Activated naive CD8-positive, alpha-beta T cell treated with anti-CD3 and anti-CD28 coated beads, Interleukin-2, amount 10 ng/mL, durations not matched to agents 7 days and 5 days (primary cell): ENCODE data around the gene CLOCK. TPM values are rescaled to one million over a fixed set of nuclear protein-coding genes. Genes with fewer than 3 reads are reported as not detected.
"Not testable (repeated sequence)": the region's sequence is repeated elsewhere in the genome, so short reads cannot be mapped to it uniquely, and the experiment has no call there.

ENCODE experiments used
- ATAC-seq: fragments of 150-1000 bp; cut with Tn5 transposase; one replicate; pipeline ENCODE4 v1.10.0; 2021; ENCODE audit warnings: low read depth, moderate library complexity
- POLR2A ChIA-PET: fragments of 350-600 bp; sonication (Branson Sonifier 250); formaldehyde crosslinking; loops from one replicate; lab custom pipeline; 2021; ENCODE audit warnings: antibody characterized with exemption; lab: Charles Lee
- DNase-seq: peaks from one replicate; pipeline ENCODE4 v3.0.0; 2021
- H3K27ac Mint-ChIP-seq: one replicate; pipeline ENCODE4 v1.8.0; 2022; ENCODE audit warnings: mild to moderate bottlenecking, mixed read lengths
- H3K27me3 Mint-ChIP-seq: one replicate; pipeline ENCODE4 v1.8.0; 2022; ENCODE audit warnings: mild to moderate bottlenecking, moderate library complexity, mixed read lengths
- H3K36me3 Mint-ChIP-seq: one replicate; pipeline ENCODE4 v1.8.0; 2021; ENCODE audit warnings: mild to moderate bottlenecking, mixed read lengths
- H3K4me1 Mint-ChIP-seq: one replicate; pipeline ENCODE4 v1.8.0; 2021; ENCODE audit warnings: mixed read lengths
- H3K4me3 Mint-ChIP-seq: one replicate; pipeline ENCODE4 v1.8.0; 2022; ENCODE audit warnings: mild to moderate bottlenecking, moderate library complexity, mixed read lengths
- H3K9me3 Mint-ChIP-seq: one replicate; pipeline ENCODE4 v1.8.0; 2021; ENCODE audit warnings: mixed read lengths
- total RNA-seq, 2 experiments: library from RNA; stranded (reverse); gene quantifications; one replicate each; pipeline ENCODE4 v1.2.3, GENCODE V29; 2021

CLOCK gene
- total RNA-seq, 2 experiments from 2014 or later, result 8.5 to 9.1 TPM

DNA sequence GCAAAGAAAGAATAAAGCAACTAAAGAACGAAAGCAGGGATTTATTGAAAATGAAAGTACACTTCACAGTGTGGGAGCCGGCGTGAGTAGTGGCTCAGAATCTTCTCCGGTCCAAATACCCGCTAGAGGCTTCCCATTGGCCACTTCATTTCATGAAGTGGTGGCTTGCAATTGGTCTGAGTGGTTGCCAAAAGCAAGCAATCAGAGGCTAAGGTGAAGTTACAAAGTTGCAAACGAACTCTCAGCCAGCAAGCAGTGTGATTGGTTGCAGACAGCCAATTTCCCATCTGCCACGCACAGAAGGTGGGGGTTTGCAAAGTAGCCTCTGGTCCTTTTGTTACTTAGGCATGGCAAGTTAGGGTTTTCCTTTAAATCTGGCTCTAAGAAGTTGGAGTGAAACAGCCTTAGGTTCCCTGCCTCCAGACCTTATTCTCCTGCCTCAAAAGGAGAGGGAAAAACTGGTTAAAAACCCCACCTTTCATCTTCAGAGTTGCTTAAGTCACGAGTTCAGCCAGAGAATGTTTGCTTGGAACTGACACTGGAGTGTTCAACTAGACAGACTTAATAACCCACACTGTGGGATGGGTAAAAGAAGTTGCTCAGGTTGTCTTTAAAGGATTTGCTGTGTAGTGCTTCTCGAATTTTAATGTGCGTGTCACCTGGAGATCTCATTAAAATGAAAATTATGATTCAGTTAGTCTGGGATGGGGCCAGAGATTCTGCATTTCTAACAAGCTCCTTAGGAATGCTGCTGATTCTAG, 6.9 kb upstream of the CLOCK start:
- Mint-ChIP-seq H3K27ac (no peak overlapping the region), H3K4me1 (peaks cover 10% of the 10 kb centered on the region), H3K36me3 (no peaks in the 10 kb centered on the region), H3K9me3 (peaks cover 3% of the 10 kb centered on the region), H3K4me3 (peak overlapping the region; percentile 22), H3K27me3 (peaks cover 15% of the 10 kb centered on the region)
- POLR2A ChIA-PET, result no interaction called here
- DNase-seq (no peak), ATAC-seq (peak; percentile 34)

DNA sequence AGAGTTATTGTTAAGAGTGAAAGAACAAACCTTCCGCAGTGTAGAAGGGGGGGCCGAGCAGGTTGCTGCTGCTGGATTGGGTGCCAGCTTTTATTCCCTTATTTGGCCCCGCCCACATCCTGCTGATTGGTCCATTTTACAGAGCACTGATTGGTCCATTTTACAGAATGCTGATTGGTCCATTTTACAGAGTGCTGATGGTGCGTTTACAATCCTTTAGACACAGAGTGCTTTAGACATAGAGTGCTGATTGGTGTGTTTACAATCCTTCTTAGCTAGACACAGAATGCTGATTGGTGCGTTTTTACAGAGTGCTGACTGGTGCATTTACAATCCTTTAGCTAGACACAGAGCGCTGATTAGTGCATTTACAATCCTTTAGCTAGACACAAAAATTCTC, 5.3 kb upstream of the CLOCK start:
- H3K27ac Mint-ChIP-seq, ATAC-seq, DNase-seq, H3K9me3 Mint-ChIP-seq, POLR2A ChIA-PET, H3K36me3 Mint-ChIP-seq, H3K4me3 Mint-ChIP-seq: not testable (repeated sequence)
- Mint-ChIP-seq H3K27me3 (peaks cover 15% of the 10 kb centered on the region), H3K4me1 (peaks cover 19% of the 10 kb centered on the region)

- ATAC-seq (no peak), DNase-seq (no peak)
- H3K27ac Mint-ChIP-seq, result no peak overlapping the region
- H3K9me3 Mint-ChIP-seq, result no peaks in the 10 kb centered on the region
- peaks cover 12% of the 10 kb centered on the region for H3K27me3 Mint-ChIP-seq
- H3K4me1 Mint-ChIP-seq, result peaks cover 22% of the 10 kb centered on the region
- POLR2A ChIA-PET, result no interaction called here
- no peak overlapping the region for H3K4me3 Mint-ChIP-seq
- no peaks in the 10 kb centered on the region for H3K36me3 Mint-ChIP-seq
These were observed 3.2 kb upstream of the CLOCK start for GRCh38 chr4:55549888-55550287.

DNA sequence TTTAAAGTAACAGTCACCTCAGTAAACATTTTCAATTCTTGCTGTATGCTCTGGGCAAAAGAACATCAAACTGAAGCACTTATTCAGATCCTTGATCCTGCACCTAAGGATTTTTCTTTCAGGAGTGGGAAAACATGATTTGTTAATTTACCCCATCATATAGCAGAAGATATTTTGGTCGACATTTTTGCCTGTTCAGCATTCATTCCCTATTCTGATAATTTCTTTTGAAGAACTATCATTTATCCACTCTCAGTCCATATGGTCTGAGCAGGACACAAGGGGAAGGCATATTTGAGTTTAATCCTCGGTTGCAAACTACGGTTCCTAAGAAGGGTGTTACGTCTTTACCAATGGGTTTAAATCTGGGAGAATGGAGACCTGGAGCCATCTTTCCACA, 1.2 kb upstream of the CLOCK start:
- Mint-ChIP-seq H3K4me1 (peaks cover 33% of the 10 kb centered on the region), H3K36me3 (no peaks in the 10 kb centered on the region), H3K9me3 (no peaks in the 10 kb centered on the region), H3K27me3 (peaks cover 4% of the 10 kb centered on the region), H3K4me3 (peak overlapping the region; percentile 90), H3K27ac (no peak overlapping the region)
- ATAC-seq (no peak), DNase-seq (no peak)
- POLR2A ChIA-PET, result no interaction called here

DNA sequence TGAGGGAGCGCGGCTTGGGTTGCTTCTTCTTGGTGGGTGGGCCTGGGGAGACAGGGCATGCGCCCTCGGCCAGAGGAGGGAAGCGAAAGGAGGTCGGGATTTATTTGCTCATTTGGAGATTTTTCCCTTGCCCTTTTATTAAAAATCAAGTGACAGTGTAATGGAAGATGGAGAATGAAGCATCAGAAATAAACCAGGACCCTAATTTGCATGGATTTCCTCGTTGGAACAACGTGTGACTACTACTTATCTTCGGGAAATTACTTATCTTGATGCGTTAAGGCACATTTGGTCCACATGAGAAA, 709 bp upstream of the CLOCK start:
- POLR2A ChIA-PET, result interaction anchor here (0.9 kb wide), 1 partner anchor 157 kb away, joined by 4 read pairs; no protein-coding TSS in a partner anchor
- Mint-ChIP-seq H3K36me3 (no peaks in the 10 kb centered on the region), H3K9me3 (no peaks in the 10 kb centered on the region), H3K4me1 (peaks cover 33% of the 10 kb centered on the region), H3K4me3 (peak overlapping the region; percentile 90), H3K27me3 (peaks cover 4% of the 10 kb centered on the region), H3K27ac (peak overlapping the region; percentile 85)
- ATAC-seq, result no peak
- DNase-seq, result no peak

- POLR2A ChIA-PET, result interaction anchor here (1.0 to 1.4 kb wide), 6 partner anchors 12 to 1360 kb away, joined by 3 to 10 read pairs (median 4); partner anchors contain the start of genes CEP135, SRD5A3 and TMEM165
- H3K27ac Mint-ChIP-seq, result peak overlapping the region; percentile 85
- no peak for DNase-seq
- no peaks in the 10 kb centered on the region for H3K9me3 Mint-ChIP-seq
- H3K27me3 Mint-ChIP-seq, result peaks cover 4% of the 10 kb centered on the region
- H3K4me1 Mint-ChIP-seq, result peaks cover 33% of the 10 kb centered on the region
- no peaks in the 10 kb centered on the region for H3K36me3 Mint-ChIP-seq
- ATAC-seq, result peak; percentile 67
- peak overlapping the region; percentile 90 for H3K4me3 Mint-ChIP-seq
These were observed 278 bp downstream of the CLOCK start for GRCh38 chr4:55546506-55546755.

DNA sequence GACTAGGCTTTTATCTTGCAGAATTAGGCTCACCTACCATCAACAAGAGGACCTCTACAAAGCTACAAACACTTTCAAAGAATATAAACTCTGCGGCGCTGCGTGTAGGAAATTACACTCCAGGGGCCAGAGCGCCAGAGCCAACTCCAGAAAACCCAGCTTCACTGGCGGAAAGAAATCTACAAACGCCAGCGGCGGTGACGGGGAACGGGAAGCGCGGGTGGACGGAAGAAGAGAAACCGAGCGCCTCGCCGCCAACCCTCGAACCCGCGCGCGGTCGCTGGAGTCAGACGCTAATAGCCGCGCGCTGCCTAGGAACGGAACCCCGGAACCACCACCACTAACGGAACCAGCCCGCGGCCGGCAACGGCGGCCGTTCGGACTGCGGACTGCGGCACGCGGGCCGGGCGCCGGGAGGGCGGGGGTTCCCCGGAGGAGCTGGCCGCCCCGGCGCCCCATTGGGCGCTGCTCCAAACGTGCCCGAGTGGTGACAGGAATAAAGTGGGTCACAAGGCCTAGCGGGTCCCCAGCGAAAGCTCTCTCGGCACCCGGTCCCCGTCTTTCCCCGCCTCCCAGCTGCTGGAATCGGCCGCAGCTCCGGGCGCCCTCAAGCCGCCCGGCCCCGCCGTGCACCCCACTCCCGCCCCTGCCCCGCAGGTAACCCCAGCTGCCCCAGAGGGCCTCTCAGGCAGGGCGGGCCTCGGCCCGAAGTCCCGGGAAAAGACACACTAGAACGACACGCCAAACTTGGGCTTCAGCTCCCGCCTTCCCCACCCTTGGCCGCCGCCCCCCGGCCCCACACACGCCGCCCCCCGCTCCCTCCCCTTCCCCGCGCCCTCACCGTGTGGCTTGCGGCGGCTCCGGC, 836 bp downstream of the CLOCK start:
- H3K4me1 Mint-ChIP-seq, result peaks cover 33% of the 10 kb centered on the region

DNA sequence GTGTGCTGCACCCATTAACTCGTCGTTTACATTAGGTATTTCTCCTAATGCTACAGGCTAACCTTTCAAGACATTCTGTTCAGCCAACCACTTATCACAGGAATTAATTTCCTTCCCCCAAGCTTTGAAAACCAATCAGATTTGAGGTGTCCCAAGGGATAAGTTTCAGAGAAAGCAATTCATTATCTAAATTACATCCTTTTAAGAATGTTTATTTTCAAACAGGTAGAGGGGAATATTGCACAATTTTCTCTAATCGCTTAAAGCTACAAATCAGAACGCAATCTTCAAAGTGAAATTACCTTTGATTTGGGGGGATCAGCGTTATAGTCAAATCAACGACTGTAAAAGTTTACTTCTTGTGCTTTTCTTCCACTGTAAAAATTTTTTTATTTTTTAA, 1.6 kb downstream of the CLOCK start:
- DNase-seq, result no peak
- peaks cover 4% of the 10 kb centered on the region for H3K27me3 Mint-ChIP-seq
- H3K9me3 Mint-ChIP-seq, result no peaks in the 10 kb centered on the region
- H3K4me1 Mint-ChIP-seq, result peaks cover 32% of the 10 kb centered on the region
- H3K4me3 Mint-ChIP-seq, result peak overlapping the region; percentile 89
- no peak overlapping the region for H3K27ac Mint-ChIP-seq
- POLR2A ChIA-PET, result interaction anchor here (0.5 to 1.4 kb wide), 6 partner anchors 133 to 1362 kb away, joined by 3 to 10 read pairs (median 3); partner anchors contain the start of genes SRD5A3 and TMEM165
- no peak for ATAC-seq
- H3K36me3 Mint-ChIP-seq, result peaks cover 1% of the 10 kb centered on the region

More for the DNA sequence above, 836 bp downstream of the CLOCK start:
- Mint-ChIP-seq H3K4me3 (peak overlapping the region; percentile 90), H3K27ac (peak overlapping the region; percentile 79), H3K36me3 (no peaks in the 10 kb centered on the region), H3K9me3 (no peaks in the 10 kb centered on the region), H3K27me3 (peaks cover 4% of the 10 kb centered on the region)
- POLR2A ChIA-PET, result interaction anchor here (0.5 to 1.4 kb wide), 9 partner anchors 11 to 1361 kb away, joined by 3 to 10 read pairs (median 3); partner anchors contain the start of genes CEP135, SRD5A3 and TMEM165
- peak; percentile 53 for ATAC-seq
- peak; percentile 75 for DNase-seq

GRCh38 chr4:55543858-55544257, 2.9 kb downstream of the CLOCK start:
- peaks cover 28% of the 10 kb centered on the region for H3K4me1 Mint-ChIP-seq
- POLR2A ChIA-PET, result no interaction called here
- peaks cover 1% of the 10 kb centered on the region for H3K36me3 Mint-ChIP-seq
- no peak for DNase-seq
- no peak for ATAC-seq
- no peaks in the 10 kb centered on the region for H3K27me3 Mint-ChIP-seq
- H3K27ac Mint-ChIP-seq, result no peak overlapping the region
- H3K9me3 Mint-ChIP-seq, result no peaks in the 10 kb centered on the region
- no peak overlapping the region for H3K4me3 Mint-ChIP-seq

DNA sequence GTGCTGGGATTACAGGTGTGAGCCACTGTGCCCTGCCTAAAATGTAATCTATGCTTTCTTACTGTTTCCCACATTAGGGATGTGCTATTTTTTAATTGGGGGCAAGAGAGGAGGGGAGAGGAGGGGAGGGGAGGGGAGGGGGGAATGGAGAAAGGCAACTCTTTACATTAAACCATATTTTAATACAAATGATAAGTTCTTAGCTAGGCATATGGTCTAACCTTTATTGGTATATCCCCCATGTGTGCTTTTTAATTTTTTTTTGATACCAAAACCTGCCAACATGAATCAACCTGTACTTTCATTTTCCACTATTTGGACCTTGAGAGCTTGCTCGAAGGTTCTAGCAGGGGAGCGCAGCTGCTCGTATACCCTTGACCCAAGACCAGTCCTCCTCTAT, 6.4 kb downstream of the CLOCK start:
- no peak overlapping the region for H3K4me3 Mint-ChIP-seq

DNA sequence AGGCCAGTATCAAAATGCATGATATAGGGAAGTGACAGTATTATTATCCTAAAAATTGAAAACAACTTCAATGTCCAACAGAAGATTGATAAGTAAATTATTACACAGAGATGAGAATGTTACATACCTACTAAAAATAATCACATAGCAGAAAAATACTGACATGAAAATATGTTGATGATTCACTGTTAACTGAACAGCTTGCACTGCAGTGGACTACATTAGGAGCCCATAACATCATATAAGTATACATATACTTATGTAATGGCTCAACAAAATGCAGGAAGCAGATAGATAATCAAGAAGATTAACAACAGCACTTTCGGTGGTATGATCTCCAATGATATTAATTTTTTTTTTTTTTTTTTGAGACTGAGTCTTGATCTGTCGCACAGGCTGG, 7.1 kb downstream of the CLOCK start:
- Mint-ChIP-seq H3K27ac (no peak overlapping the region), H3K36me3 (peaks cover 10% of the 10 kb centered on the region), H3K4me1 (peaks cover 26% of the 10 kb centered on the region), H3K4me3 (no peak overlapping the region), H3K27me3 (no peaks in the 10 kb centered on the region), H3K9me3 (no peaks in the 10 kb centered on the region)
- DNase-seq (no peak), ATAC-seq (no peak)
- POLR2A ChIA-PET, result no interaction called here

More for the DNA sequence above, 6.4 kb downstream of the CLOCK start:
- H3K27ac Mint-ChIP-seq, result no peak overlapping the region
- POLR2A ChIA-PET, result no interaction called here
- H3K36me3 Mint-ChIP-seq, result peaks cover 10% of the 10 kb centered on the region
- peaks cover 30% of the 10 kb centered on the region for H3K4me1 Mint-ChIP-seq
- H3K27me3 Mint-ChIP-seq, result no peaks in the 10 kb centered on the region
- no peaks in the 10 kb centered on the region for H3K9me3 Mint-ChIP-seq
- ATAC-seq (no peak), DNase-seq (no peak)

DNA sequence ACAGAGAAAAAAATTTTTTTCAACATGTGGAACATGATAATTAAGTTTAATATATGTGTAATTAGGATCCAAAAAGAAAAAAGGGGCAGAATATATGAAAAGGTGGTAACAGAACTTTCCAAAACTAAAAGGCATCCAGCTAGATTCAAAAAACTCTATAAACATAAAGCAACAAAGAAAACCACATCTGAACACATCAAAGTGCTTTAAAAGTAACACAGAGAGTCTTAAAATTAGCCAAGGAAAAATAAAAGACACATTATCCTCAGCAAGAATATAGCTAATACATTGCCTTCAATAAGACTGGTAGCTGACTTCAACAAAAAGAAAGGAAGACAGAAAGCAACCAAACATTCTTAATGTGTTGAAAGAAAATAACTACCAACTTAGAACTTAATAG, 8.2 kb downstream of the CLOCK start:
- no peak for ATAC-seq
- POLR2A ChIA-PET, result no interaction called here
- H3K36me3 Mint-ChIP-seq, result peaks cover 15% of the 10 kb centered on the region

GRCh38 chr4:55534306-55534705, 12.4 kb downstream of the CLOCK start:
- Mint-ChIP-seq H3K9me3 (peaks cover 11% of the 10 kb centered on the region), H3K4me1 (peaks cover 12% of the 10 kb centered on the region), H3K36me3 (peaks cover 40% of the 10 kb centered on the region), H3K27ac (no peak overlapping the region), H3K4me3 (no peak overlapping the region), H3K27me3 (no peaks in the 10 kb centered on the region)
- no peak for ATAC-seq
- no peak for DNase-seq
- POLR2A ChIA-PET, result interaction anchor here (0.9 kb wide), 1 partner anchor 12 kb away, joined by 4 read pairs; no protein-coding TSS in a partner anchor

More for the DNA sequence above, 8.2 kb downstream of the CLOCK start:
- peaks cover 5% of the 10 kb centered on the region for H3K9me3 Mint-ChIP-seq
- peaks cover 17% of the 10 kb centered on the region for H3K4me1 Mint-ChIP-seq
- no peak for DNase-seq
- no peak overlapping the region for H3K27ac Mint-ChIP-seq
- H3K4me3 Mint-ChIP-seq, result no peak overlapping the region
- no peaks in the 10 kb centered on the region for H3K27me3 Mint-ChIP-seq
